Measurements from ENCODE around the gene AMY1B.
"Not testable (repeated sequence)": the region's sequence is repeated elsewhere in the genome, so short reads cannot be mapped to it uniquely, and the experiment has no call there.

DNA sequence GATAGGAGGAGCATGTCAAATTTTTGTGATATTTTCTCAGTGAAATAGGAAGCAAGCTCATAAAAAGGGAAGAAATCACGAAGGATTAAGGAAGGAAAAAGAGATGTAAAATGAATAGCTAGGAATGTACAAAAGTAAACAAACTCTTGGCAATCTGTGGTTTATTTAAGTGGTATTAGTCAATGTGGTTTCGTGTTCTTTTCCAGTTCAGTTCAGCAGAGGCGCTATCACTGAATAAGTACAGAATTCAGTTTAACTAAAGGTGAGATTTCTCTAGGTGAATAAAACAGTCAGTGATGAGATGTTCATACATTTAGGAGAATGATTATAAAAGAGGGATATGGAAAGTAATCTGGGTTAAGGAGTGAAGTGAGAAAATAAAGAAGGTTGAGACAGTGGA, 52.1 kb downstream of the AMY1B start:
- TF ChIP-seq, protein P1, sequence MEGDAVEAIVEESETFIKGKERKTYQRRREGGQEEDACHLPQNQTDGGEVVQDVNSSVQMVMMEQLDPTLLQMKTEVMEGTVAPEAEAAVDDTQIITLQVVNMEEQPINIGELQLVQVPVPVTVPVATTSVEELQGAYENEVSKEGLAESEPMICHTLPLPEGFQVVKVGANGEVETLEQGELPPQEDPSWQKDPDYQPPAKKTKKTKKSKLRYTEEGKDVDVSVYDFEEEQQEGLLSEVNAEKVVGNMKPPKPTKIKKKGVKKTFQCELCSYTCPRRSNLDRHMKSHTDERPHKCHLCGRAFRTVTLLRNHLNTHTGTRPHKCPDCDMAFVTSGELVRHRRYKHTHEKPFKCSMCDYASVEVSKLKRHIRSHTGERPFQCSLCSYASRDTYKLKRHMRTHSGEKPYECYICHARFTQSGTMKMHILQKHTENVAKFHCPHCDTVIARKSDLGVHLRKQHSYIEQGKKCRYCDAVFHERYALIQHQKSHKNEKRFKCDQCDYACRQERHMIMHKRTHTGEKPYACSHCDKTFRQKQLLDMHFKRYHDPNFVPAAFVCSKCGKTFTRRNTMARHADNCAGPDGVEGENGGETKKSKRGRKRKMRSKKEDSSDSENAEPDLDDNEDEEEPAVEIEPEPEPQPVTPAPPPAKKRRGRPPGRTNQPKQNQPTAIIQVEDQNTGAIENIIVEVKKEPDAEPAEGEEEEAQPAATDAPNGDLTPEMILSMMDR (IDR thresholded peaks at IDR 0.05) = not testable (repeated sequence)
- not testable (repeated sequence) for TF ChIP-seq POLR2AphosphoS5 (IDR thresholded peaks at IDR 0.05; ENCODE audit: low read depth, low read length); REST (IDR thresholded peaks at IDR 0.05; ENCODE audit: insufficient read depth in 1 of 2, low read depth in 2 of 2, low read length in 1 of 2); SIN3A (IDR thresholded peaks at IDR 0.05; ENCODE audit: borderline replicate concordance, insufficient read depth, low read depth, low read length); TCF7L2 (IDR thresholded peaks at IDR 0.05; ENCODE audit: low read depth, low read length)

Data from Panc1 (cell line).